Measurements from ENCODE around the gene ROPN1L.

Gene ROPN1L

DNA sequence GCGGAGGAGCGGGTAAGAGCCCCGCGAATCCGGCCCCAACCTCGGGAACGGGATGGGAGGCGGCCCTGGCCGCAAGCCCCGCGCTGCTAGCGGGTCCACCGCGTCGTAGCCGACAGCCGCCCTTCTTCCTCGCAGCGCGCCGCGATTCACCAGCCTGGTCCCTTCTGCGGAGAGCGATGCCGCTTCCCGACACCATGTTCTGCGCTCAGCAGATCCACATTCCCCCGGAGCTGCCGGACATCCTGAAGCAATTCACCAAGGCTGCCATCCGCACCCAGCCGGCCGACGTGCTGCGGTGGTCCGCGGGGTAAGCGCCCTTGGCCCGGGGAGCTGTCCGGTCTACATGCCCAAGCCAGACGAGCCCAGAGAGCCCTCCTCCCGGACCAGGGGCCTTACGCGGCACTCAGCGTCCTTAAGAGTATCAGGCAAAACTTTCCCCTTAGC lies 335 bp downstream of the ROPN1L start:
- Histone ChIP-seq H4K12ac (ENCODE audit: low read depth, low read length) (no peak overlapping the region), H3K4me1 (ENCODE audit: control insufficient read depth in 1 of 2, insufficient read depth in 2 of 2, low read length in 2 of 2) (peaks cover 0 to 5% of the 10 kb centered on the region in 2 experiments), H3K4me3 (ENCODE audit: low read depth, low read length) (peak overlapping the region; percentile 69), H3K27ac (ENCODE audit: low read depth, low read length) (no peak overlapping the region), H2BK120ac (ENCODE audit: insufficient read depth, low read length, poor library complexity) (no peak overlapping the region), H3K18ac (ENCODE audit: low read length) (no peak overlapping the region), H2BK12ac (ENCODE audit: low read length) (no peak overlapping the region), H3K79me1 (ENCODE audit: low read length) (peaks cover 2% of the 10 kb centered on the region), H3K36me3 (ENCODE audit: control insufficient read depth in 1 of 2, insufficient read depth in 2 of 2, low read length in 2 of 2) (peaks cover 0 to 2% of the 10 kb centered on the region in 2 experiments), H3K4ac (ENCODE audit: low read depth, low read length) (no peak overlapping the region), H3K9ac (ENCODE audit: low read length) (no peak overlapping the region), H3K27me3 (ENCODE audit: insufficient read depth, low read length) (no peaks in the 10 kb centered on the region), H3K14ac (ENCODE audit: low read length) (no peak overlapping the region), H4K91ac (ENCODE audit: low read depth, low read length) (no peak overlapping the region), H3K23ac (ENCODE audit: low read length) (no peak overlapping the region), H2AK5ac (ENCODE audit: low read length) (no peak overlapping the region), H2AFZ (ENCODE audit: insufficient read depth, low read length, poor library complexity) (peak overlapping the region; percentile 49), H3K9me3 (ENCODE audit: insufficient read depth, low read depth, low read length) (no peaks in the 10 kb centered on the region), H4K8ac (ENCODE audit: low read depth, low read length) (no peak overlapping the region), H2BK5ac (ENCODE audit: low read depth, low read length, poor library complexity) (no peak overlapping the region), H3K4me2 (ENCODE audit: low read length) (peak overlapping the region; percentile 84), H3K79me2 (ENCODE audit: control insufficient read depth, insufficient read depth, low read length, poor library complexity) (no peaks in the 10 kb centered on the region)
- no CpG with 5 or more reads among the region's 44 CpGs for WGBS (ENCODE audit: extremely low coverage, insufficient coverage, insufficient read length)
- DNase-seq: no peak

DNA sequence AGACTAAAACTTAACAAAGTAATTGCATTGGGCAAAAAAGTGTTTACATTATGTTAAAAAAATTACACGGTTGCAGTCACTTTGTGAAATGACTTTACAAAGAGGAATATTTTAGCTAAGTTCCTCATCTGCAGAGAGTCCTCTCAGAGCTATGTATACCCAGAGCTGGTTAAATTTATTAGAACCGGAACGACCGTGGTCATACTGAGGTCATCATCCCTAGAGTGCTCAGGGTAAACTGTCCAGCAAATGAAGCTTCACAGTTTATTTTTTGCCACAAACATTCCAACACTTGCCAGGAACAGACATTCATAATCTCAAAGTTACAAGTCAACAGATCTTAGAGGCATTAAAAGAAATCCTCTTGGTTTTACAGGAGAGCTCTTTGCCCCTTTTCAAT lies 897 bp downstream of the ROPN1L start:
- H3K79me2 ChIP-seq (ENCODE audit: control insufficient read depth, insufficient read depth, low read length, poor library complexity): no peaks in the 10 kb centered on the region
- H3K4me2 ChIP-seq (ENCODE audit: low read length): no peak overlapping the region
- no peaks in the 10 kb centered on the region for H3K27me3 ChIP-seq (ENCODE audit: insufficient read depth, low read length)
- H4K91ac ChIP-seq (ENCODE audit: low read depth, low read length): no peak overlapping the region
- H2BK120ac ChIP-seq (ENCODE audit: insufficient read depth, low read length, poor library complexity): no peak overlapping the region
- no peak overlapping the region for H3K14ac ChIP-seq (ENCODE audit: low read length)
- H2AFZ ChIP-seq (ENCODE audit: insufficient read depth, low read length, poor library complexity): no peak overlapping the region
- no CpG with 5 or more reads among the region's 4 CpGs for WGBS (ENCODE audit: extremely low coverage, insufficient coverage, insufficient read length)
- no peak overlapping the region for H4K8ac ChIP-seq (ENCODE audit: low read depth, low read length)
- no peak overlapping the region for H3K4ac ChIP-seq (ENCODE audit: low read depth, low read length)
- peaks cover 0 to 2% of the 10 kb centered on the region in 2 experiments for H3K36me3 ChIP-seq (ENCODE audit: control insufficient read depth in 1 of 2, insufficient read depth in 2 of 2, low read length in 2 of 2)
- DNase-seq: no peak
- H3K18ac ChIP-seq (ENCODE audit: low read length): no peak overlapping the region
- no peak overlapping the region for H3K27ac ChIP-seq (ENCODE audit: low read depth, low read length)
- H3K79me1 ChIP-seq (ENCODE audit: low read length): peaks cover 2% of the 10 kb centered on the region
- no peak overlapping the region for H3K4me3 ChIP-seq (ENCODE audit: low read depth, low read length)
- H3K23ac ChIP-seq (ENCODE audit: low read length): no peak overlapping the region
- H2BK5ac ChIP-seq (ENCODE audit: low read depth, low read length, poor library complexity): no peak overlapping the region
- H2BK12ac ChIP-seq (ENCODE audit: low read length): no peak overlapping the region
- no peak overlapping the region for H3K9ac ChIP-seq (ENCODE audit: low read length)
- no peaks in the 10 kb centered on the region for H3K9me3 ChIP-seq (ENCODE audit: insufficient read depth, low read depth, low read length)
- H4K12ac ChIP-seq (ENCODE audit: low read depth, low read length): no peak overlapping the region
- H2AK5ac ChIP-seq (ENCODE audit: low read length): no peak overlapping the region
- peaks cover 0 to 5% of the 10 kb centered on the region in 2 experiments for H3K4me1 ChIP-seq (ENCODE audit: control insufficient read depth in 1 of 2, insufficient read depth in 2 of 2, low read length in 2 of 2)

DNA sequence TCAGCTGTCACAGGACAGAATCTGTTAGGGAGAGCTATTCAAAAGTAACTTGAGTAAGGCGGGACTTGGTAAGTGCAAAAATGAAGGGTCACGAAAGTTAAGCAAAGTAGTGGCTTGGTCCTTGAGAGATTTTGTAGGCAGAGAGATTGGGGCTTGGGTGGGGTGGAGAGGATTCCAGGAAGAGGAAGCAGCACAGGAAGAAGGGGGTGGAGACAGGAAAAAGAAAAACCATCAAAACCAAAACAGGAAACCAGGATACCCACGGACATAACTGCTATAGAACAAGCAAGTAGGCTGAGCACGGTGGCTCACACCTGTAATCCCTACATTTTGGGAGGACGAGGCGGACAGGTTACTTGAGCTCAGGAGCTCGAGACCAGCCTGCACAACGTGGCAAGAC lies 3.7 kb downstream of the ROPN1L start:
- H2BK12ac ChIP-seq (ENCODE audit: low read length): no peak overlapping the region
- H4K12ac ChIP-seq (ENCODE audit: low read depth, low read length): no peak overlapping the region
- no peak overlapping the region for H2BK120ac ChIP-seq (ENCODE audit: insufficient read depth, low read length, poor library complexity)
- H3K18ac ChIP-seq (ENCODE audit: low read length): no peak overlapping the region
- H3K4ac ChIP-seq (ENCODE audit: low read depth, low read length): no peak overlapping the region
- H2AFZ ChIP-seq (ENCODE audit: insufficient read depth, low read length, poor library complexity): no peak overlapping the region
- H2AK5ac ChIP-seq (ENCODE audit: low read length): no peak overlapping the region
- no peak overlapping the region for H4K91ac ChIP-seq (ENCODE audit: low read depth, low read length)
- no peak for DNase-seq
- no peak overlapping the region for H2BK5ac ChIP-seq (ENCODE audit: low read depth, low read length, poor library complexity)
- peaks cover 3 to 13% of the 10 kb centered on the region in 2 experiments for H3K4me1 ChIP-seq (ENCODE audit: control insufficient read depth in 1 of 2, insufficient read depth in 2 of 2, low read length in 2 of 2)
- H3K23ac ChIP-seq (ENCODE audit: low read length): no peak overlapping the region
- no peak overlapping the region for H3K14ac ChIP-seq (ENCODE audit: low read length)
- H3K27ac ChIP-seq (ENCODE audit: low read depth, low read length): no peak overlapping the region
- H4K8ac ChIP-seq (ENCODE audit: low read depth, low read length): no peak overlapping the region
- peaks cover 4% of the 10 kb centered on the region for H3K79me1 ChIP-seq (ENCODE audit: low read length)
- H3K36me3 ChIP-seq (ENCODE audit: control insufficient read depth in 1 of 2, insufficient read depth in 2 of 2, low read length in 2 of 2): no peaks in the 10 kb centered on the region
- WGBS (ENCODE audit: extremely low coverage, insufficient coverage, insufficient read length): no CpG with 5 or more reads among the region's 8 CpGs
- no peaks in the 10 kb centered on the region for H3K79me2 ChIP-seq (ENCODE audit: control insufficient read depth, insufficient read depth, low read length, poor library complexity)
- H3K9me3 ChIP-seq (ENCODE audit: insufficient read depth, low read depth, low read length): no peaks in the 10 kb centered on the region
- no peak overlapping the region for H3K9ac ChIP-seq (ENCODE audit: low read length)
- no peak overlapping the region for H3K4me2 ChIP-seq (ENCODE audit: low read length)
- no peak overlapping the region for H3K4me3 ChIP-seq (ENCODE audit: low read depth, low read length)
- no peaks in the 10 kb centered on the region for H3K27me3 ChIP-seq (ENCODE audit: insufficient read depth, low read length)

DNA sequence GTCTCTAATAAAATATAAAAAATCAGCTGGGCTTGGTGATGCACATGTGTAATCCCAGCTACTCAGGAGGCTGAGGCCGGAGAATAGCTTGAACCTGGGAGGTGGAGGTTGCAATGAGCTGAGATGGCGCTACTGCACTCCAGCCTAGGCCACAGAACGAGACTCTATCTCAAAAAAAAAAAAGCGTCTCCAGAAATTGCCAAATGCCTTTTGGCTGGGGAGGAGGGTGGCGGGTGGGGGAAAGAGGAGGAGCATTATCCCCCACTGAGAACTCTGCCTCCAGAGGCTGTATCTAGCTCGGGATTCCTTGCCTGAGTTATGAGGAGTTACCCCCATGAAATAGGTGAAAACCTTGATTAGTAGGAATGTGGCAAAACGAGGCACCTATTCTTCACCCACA lies 4.8 kb downstream of the ROPN1L start:
- no CpG with 5 or more reads among the region's 7 CpGs for WGBS (ENCODE audit: extremely low coverage, insufficient coverage, insufficient read length)
- Histone ChIP-seq H3K79me1 (ENCODE audit: low read length) (peaks cover 3% of the 10 kb centered on the region), H3K4me2 (ENCODE audit: low read length) (no peak overlapping the region), H3K14ac (ENCODE audit: low read length) (no peak overlapping the region), H3K9ac (ENCODE audit: low read length) (no peak overlapping the region), H2BK12ac (ENCODE audit: low read length) (no peak overlapping the region), H2BK5ac (ENCODE audit: low read depth, low read length, poor library complexity) (no peak overlapping the region), H3K36me3 (ENCODE audit: control insufficient read depth in 1 of 2, insufficient read depth in 2 of 2, low read length in 2 of 2) (no peaks in the 10 kb centered on the region), H4K91ac (ENCODE audit: low read depth, low read length) (no peak overlapping the region), H3K23ac (ENCODE audit: low read length) (no peak overlapping the region), H3K4me1 (ENCODE audit: control insufficient read depth in 1 of 2, insufficient read depth in 2 of 2, low read length in 2 of 2) (peaks cover 3 to 11% of the 10 kb centered on the region in 2 experiments), H2AFZ (ENCODE audit: insufficient read depth, low read length, poor library complexity) (no peak overlapping the region), H3K27me3 (ENCODE audit: insufficient read depth, low read length) (no peaks in the 10 kb centered on the region), H3K4ac (ENCODE audit: low read depth, low read length) (no peak overlapping the region), H3K27ac (ENCODE audit: low read depth, low read length) (no peak overlapping the region), H3K9me3 (ENCODE audit: insufficient read depth, low read depth, low read length) (no peaks in the 10 kb centered on the region), H2BK120ac (ENCODE audit: insufficient read depth, low read length, poor library complexity) (no peak overlapping the region), H3K18ac (ENCODE audit: low read length) (no peak overlapping the region), H3K79me2 (ENCODE audit: control insufficient read depth, insufficient read depth, low read length, poor library complexity) (no peaks in the 10 kb centered on the region), H4K8ac (ENCODE audit: low read depth, low read length) (no peak overlapping the region), H3K4me3 (ENCODE audit: low read depth, low read length) (no peak overlapping the region), H2AK5ac (ENCODE audit: low read length) (no peak overlapping the region), H4K12ac (ENCODE audit: low read depth, low read length) (no peak overlapping the region)
- DNase-seq: no peak
